Naive thymus-derived CD4-positive, alpha-beta T cell (primary cell): ENCODE data around the gene DUSP2. TPM values are rescaled to one million over a fixed set of nuclear protein-coding genes. Genes with fewer than 3 reads are reported as not detected.

ENCODE experiments used
- ATAC-seq: fragments of 150-1000 bp; cut with Tn5 transposase; 2 replicates; pipeline ENCODE4 v1.10.0; 2021; ENCODE audit warnings: mild to moderate bottlenecking, moderate library complexity
- CTCF ChIA-PET: fragments of 350-600 bp; sonication (Branson Sonifier 250); formaldehyde crosslinking; loops from one replicate; lab custom pipeline; 2021; ENCODE audit warnings: antibody characterized with exemption; lab: Charles Lee
- POLR2A ChIA-PET: fragments of 350-600 bp; sonication (Branson Sonifier 250); formaldehyde crosslinking; loops from one replicate; lab custom pipeline; 2021; ENCODE audit warnings: antibody characterized with exemption, inconsistent platforms; lab: Charles Lee
- DNase-seq, 9 donors: peaks; one replicate each; pipeline versions ENCODE4 v3.0.0 to v3.0.0-alpha.2; 2020 to 2022; ENCODE audit warnings: mixed read lengths in 1 of 9
- H3K27ac ChIP-seq: one replicate; pipeline ENCODE4 v1.7.0; 2013; ENCODE audit warnings: mild to moderate bottlenecking, low read depth, low read length, moderate library complexity
- H3K27me3 ChIP-seq, 2 donors: one replicate each; pipeline ENCODE4 v1.7.0; 2013; ENCODE audit warnings: low read length in 2 of 2, mild to moderate bottlenecking in 2 of 2, moderate library complexity in 2 of 2; ENCODE audit not compliant: control insufficient read depth in 2 of 2, insufficient read depth in 2 of 2
- H3K36me3 ChIP-seq, 3 experiments: 1 replicate in 2 of 3; 2 replicates in 1 of 3; pipeline ENCODE4 v1.7.0; 2013; ENCODE audit warnings: low read length in 3 of 3, mild to moderate bottlenecking in 3 of 3, moderate library complexity in 1 of 3; ENCODE audit not compliant: insufficient read depth in 3 of 3, control insufficient read depth in 2 of 3
- H3K4me1 ChIP-seq, 2 donors: one replicate each; pipeline ENCODE4 v1.7.0; 2013; ENCODE audit warnings: low read length in 2 of 2, mild to moderate bottlenecking in 2 of 2, moderate library complexity in 1 of 2; ENCODE audit not compliant: control insufficient read depth in 2 of 2, insufficient read depth in 2 of 2
- H3K4me3 ChIP-seq: 2 replicates; pipeline ENCODE4 v1.7.0; 2013; ENCODE audit warnings: mild to moderate bottlenecking, low read length
- H3K9me3 ChIP-seq, 3 experiments: 1 replicate in 2 of 3; 2 replicates in 1 of 3; pipeline ENCODE4 v1.7.0; 2013; ENCODE audit warnings: low read length in 3 of 3; ENCODE audit not compliant: control insufficient read depth in 2 of 3
- H3K27ac Mint-ChIP-seq, 9 donors: one replicate each; pipeline ENCODE4 v1.8.0; 2020 to 2022; ENCODE audit warnings: mixed read lengths in 9 of 9, mild to moderate bottlenecking in 8 of 9, moderate library complexity in 5 of 9, inconsistent platforms in 2 of 9
- H3K27me3 Mint-ChIP-seq, 5 donors: one replicate each; pipeline ENCODE4 v1.8.0; 2021 to 2022; ENCODE audit warnings: mixed read lengths in 5 of 5, mild to moderate bottlenecking in 1 of 5
- H3K36me3 Mint-ChIP-seq, 5 donors: one replicate each; pipeline ENCODE4 v1.8.0; 2020 to 2022; ENCODE audit warnings: mixed read lengths in 5 of 5, mild to moderate bottlenecking in 3 of 5, inconsistent platforms in 1 of 5
- H3K4me1 Mint-ChIP-seq, 7 donors: one replicate each; pipeline ENCODE4 v1.8.0; 2020 to 2022; ENCODE audit warnings: mixed read lengths in 7 of 7, mild to moderate bottlenecking in 3 of 7, inconsistent platforms in 1 of 7
- H3K4me3 Mint-ChIP-seq, 10 donors: one replicate each; pipeline ENCODE4 v1.8.0; 2020 to 2022; ENCODE audit warnings: mild to moderate bottlenecking in 10 of 10, mixed read lengths in 10 of 10, moderate library complexity in 6 of 10, inconsistent platforms in 2 of 10
- H3K9me3 Mint-ChIP-seq, 11 donors: one replicate each; pipeline ENCODE4 v1.8.0; 2020 to 2022; ENCODE audit warnings: mixed read lengths in 11 of 11, mild to moderate bottlenecking in 4 of 11, inconsistent platforms in 1 of 11, moderate library complexity in 1 of 11
- intact Hi-C, 2 donors: fragments of 100-400 bp; cut with micrococcal nuclease; formaldehyde crosslinking; loops; one replicate each; pipeline ENCODE4 v1.15.1; 2023
- polyA plus RNA-seq, 2 donors: library from polyadenylated mRNA; unstranded; fragments of 300-500 nt; fragmentation: Illumina TruSeq; gene quantifications; one replicate each; pipeline ENCODE4 v1.2.3, GENCODE V29; 2021
- total RNA-seq, 6 experiments: library from RNA in 5 of 6; stranded (reverse) in 5 of 6; gene quantifications; 1 replicate in 5 of 6; 2 replicates in 1 of 6; pipeline ENCODE4 v1.2.3 and lab custom pipeline; 2021 to 2026

Gene DUSP2
- total and polyA plus RNA-seq, 7 experiments from 2014 or later, result 21.0 to 255 (median 25.6) TPM

- Mint-ChIP-seq H3K36me3 (peaks cover 0 to 12% (median 0%) of the 10 kb centered on the region in 5 donors), H3K27me3 (no peaks in the 10 kb centered on the region), H3K27ac (no peak overlapping the region)
These were observed 10.8 kb downstream of the DUSP2 start for GRCh38 chr2:96134421-96134820.

DNA sequence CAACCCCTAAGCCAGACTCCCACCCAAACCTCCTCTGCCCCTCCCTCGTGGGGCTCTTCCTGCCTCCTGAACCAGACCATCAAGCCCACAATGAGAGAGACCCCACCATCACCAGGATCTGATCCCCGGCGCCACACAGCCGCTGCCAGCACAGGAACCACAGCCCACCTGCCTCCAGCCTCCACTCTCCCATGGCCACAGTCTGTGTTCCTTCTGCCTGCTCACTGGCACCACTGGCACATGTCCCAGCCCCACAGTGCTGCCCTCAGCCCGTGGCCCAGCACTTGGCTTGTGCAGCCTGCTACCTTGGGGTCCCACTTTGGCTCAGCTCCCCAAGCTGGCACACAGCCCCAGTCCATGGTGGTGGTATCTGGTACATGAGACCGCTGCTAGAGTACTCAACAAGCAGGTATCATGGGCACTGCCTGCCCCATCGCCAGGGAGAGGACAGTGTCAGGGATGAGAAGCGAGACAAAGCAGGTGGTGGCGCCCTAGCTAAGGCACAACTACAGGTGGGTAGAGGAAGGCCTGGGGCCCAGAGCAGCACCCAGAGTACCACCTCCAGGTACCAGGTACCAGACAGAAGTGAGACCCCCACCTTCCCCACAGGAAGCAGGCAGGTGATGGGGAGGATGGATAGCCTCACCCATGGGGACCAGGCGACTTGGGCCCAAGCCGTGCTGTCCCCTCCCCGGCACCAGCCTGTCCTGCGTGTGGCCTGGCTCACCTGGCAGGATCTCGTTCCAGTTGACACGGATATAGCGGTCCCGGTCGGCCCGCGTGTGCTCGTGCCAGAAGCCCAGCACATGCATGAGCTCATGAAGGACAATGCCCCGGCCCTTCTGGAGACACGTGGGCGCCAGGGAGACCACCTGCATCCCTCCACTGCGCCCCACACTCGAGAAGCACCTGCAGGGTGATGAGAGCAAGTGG, 13.2 kb downstream of the DUSP2 start:
- no peak for ATAC-seq
- no peaks in the 10 kb centered on the region for H3K9me3 Mint-ChIP-seq
- no peaks in the 10 kb centered on the region for H3K27me3 Mint-ChIP-seq
- peak overlapping the region in 1 of 10 donors; percentile 12 for H3K4me3 Mint-ChIP-seq
- no peaks in the 10 kb centered on the region for H3K27me3 ChIP-seq
- no peaks in the 10 kb centered on the region for H3K9me3 ChIP-seq
- peaks cover 0 to 6% (median 0%) of the 10 kb centered on the region in 3 experiments for H3K36me3 ChIP-seq
- no peaks in the 10 kb centered on the region for H3K4me1 ChIP-seq
- peaks cover 0 to 18% (median 0%) of the 10 kb centered on the region in 7 donors for H3K4me1 Mint-ChIP-seq
- H3K27ac Mint-ChIP-seq, result peak overlapping the region in 3 of 9 donors; percentile 33 to 66 (median 39)
- intact Hi-C loops, result no loop called here
- no peak overlapping the region for H3K4me3 ChIP-seq
- ChIA-PET POLR2A (interaction anchor here (1.3 kb wide), 1 partner anchor 16 kb away, joined by 3 read pairs; no protein-coding TSS in a partner anchor), CTCF (interaction anchor here (0.9 to 1.8 kb wide), 2 partner anchors 15 to 42 kb away, joined by 4 to 5 read pairs; no protein-coding TSS in a partner anchor)
- no peak for DNase-seq
- peaks cover 0 to 19% (median 3%) of the 10 kb centered on the region in 5 donors for H3K36me3 Mint-ChIP-seq
- no peak overlapping the region for H3K27ac ChIP-seq

More at GRCh38 chr2:96134421-96134820, 10.8 kb downstream of the DUSP2 start:
- ChIA-PET CTCF (interaction anchor here (15.4 kb wide), 1 partner anchor 39 kb away, joined by 401 read pairs; no protein-coding TSS in a partner anchor), POLR2A (no interaction called here)
- no peak overlapping the region for H3K27ac ChIP-seq
- intact Hi-C loops, result no loop called here
- no peaks in the 10 kb centered on the region for H3K27me3 ChIP-seq
- peaks cover 0 to 5% (median 0%) of the 10 kb centered on the region in 3 experiments for H3K36me3 ChIP-seq
- H3K4me1 ChIP-seq, result peaks cover 3 to 8% of the 10 kb centered on the region in 2 donors
- no peak overlapping the region for H3K4me3 ChIP-seq
- no peaks in the 10 kb centered on the region for H3K9me3 ChIP-seq
- Mint-ChIP-seq H3K4me3 (no peak overlapping the region), H3K4me1 (peaks cover 0 to 22% (median 0%) of the 10 kb centered on the region in 7 donors), H3K9me3 (no peaks in the 10 kb centered on the region)
- ATAC-seq (no peak), DNase-seq (no peak)

- Mint-ChIP-seq H3K27me3 (no peaks in the 10 kb centered on the region), H3K4me1 (peaks cover 0 to 18% (median 0%) of the 10 kb centered on the region in 7 donors), H3K36me3 (peaks cover 0 to 24% (median 7%) of the 10 kb centered on the region in 5 donors), H3K4me3 (no peak overlapping the region), H3K9me3 (no peaks in the 10 kb centered on the region), H3K27ac (peak overlapping the region in 3 of 9 donors; percentile 33 to 56 (median 39))
- H3K36me3 ChIP-seq, result peaks cover 0 to 6% (median 0%) of the 10 kb centered on the region in 3 experiments
- ChIA-PET CTCF (interaction anchor here (1.8 kb wide), 1 partner anchor 14 kb away, joined by 4 read pairs; no protein-coding TSS in a partner anchor), POLR2A (interaction anchor here (1.3 kb wide), 1 partner anchor 16 kb away, joined by 3 read pairs; no protein-coding TSS in a partner anchor)
- DNase-seq (no peak), ATAC-seq (no peak)
- no peak overlapping the region for H3K27ac ChIP-seq
- no peak overlapping the region for H3K4me3 ChIP-seq
- H3K9me3 ChIP-seq, result no peaks in the 10 kb centered on the region
- no peaks in the 10 kb centered on the region for H3K27me3 ChIP-seq
- no peaks in the 10 kb centered on the region for H3K4me1 ChIP-seq
- intact Hi-C loops, result no loop called here
These were observed 14.0 kb downstream of the DUSP2 start for GRCh38 chr2:96131152-96131812.

DNA sequence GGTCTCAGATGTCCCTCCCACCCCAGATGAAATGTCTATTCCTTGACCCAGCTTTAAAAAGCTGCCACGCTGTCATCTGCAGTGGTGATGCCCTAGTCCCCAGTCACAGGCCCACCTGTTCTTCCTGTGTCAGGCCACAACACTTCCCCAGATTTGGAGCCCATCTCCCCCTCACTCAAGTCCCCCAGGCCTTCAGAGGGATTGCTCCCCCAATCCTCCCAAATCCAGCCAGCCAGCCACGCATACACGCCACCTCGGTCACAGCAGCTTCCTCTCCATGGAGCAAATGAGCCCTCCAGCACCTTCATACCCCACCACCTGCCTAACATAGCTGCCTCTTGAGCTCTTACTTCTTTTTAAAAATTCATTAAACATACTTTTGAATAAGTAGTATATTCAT, 14.8 kb downstream of the DUSP2 start:
- Histone ChIP-seq H3K4me3 (no peak overlapping the region), H3K27me3 (no peaks in the 10 kb centered on the region), H3K9me3 (no peaks in the 10 kb centered on the region), H3K36me3 (peaks cover 0 to 7% (median 0%) of the 10 kb centered on the region in 3 experiments), H3K27ac (no peak overlapping the region), H3K4me1 (no peaks in the 10 kb centered on the region)
- ChIA-PET CTCF (interaction anchor here (1.8 kb wide), 1 partner anchor 14 kb away, joined by 4 read pairs; no protein-coding TSS in a partner anchor), POLR2A (interaction anchor here (1.3 kb wide), 1 partner anchor 17 kb away, joined by 3 read pairs; no protein-coding TSS in a partner anchor)
- intact Hi-C loops, result no loop called here
- peaks cover 0 to 18% (median 0%) of the 10 kb centered on the region in 7 donors for H3K4me1 Mint-ChIP-seq
- H3K27ac Mint-ChIP-seq, result peak overlapping the region in 3 of 9 donors; percentile 19 to 86 (median 26)
- peaks cover 0 to 30% (median 12%) of the 10 kb centered on the region in 5 donors for H3K36me3 Mint-ChIP-seq
- no peak for ATAC-seq
- no peaks in the 10 kb centered on the region for H3K27me3 Mint-ChIP-seq
- no peaks in the 10 kb centered on the region for H3K9me3 Mint-ChIP-seq
- DNase-seq, result no peak
- H3K4me3 Mint-ChIP-seq, result no peak overlapping the region

DNA sequence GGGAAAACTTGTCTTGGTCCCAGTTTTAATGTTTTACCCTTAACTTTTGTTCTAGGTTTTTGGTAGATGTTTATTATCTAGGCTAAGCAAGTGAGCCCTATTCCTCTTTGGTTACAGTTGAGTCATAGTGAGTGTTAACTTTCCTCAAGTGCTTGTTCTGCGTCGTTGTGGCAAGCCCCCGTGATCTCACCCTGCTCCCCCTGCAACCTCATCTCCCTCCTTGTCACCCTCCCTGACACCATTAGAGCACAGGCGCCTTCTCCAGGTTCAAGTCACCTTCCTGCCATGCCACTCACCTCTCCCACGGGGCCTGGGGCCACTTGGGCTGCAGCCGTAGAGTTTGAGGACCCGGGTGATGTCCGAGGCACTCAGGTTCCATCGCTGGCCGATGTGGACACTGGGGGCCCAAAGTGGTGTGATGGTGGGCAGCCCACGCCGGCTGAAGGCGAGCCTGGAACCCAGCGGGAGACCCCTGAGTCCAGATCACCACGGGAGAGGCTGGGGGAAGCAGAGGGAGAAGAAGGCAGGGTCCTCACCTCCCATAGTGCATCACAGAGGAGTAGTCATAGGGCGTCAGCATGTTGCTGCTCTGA, 15.6 kb downstream of the DUSP2 start:
- H3K9me3 Mint-ChIP-seq, result no peaks in the 10 kb centered on the region
- peaks cover 0 to 36% (median 12%) of the 10 kb centered on the region in 5 donors for H3K36me3 Mint-ChIP-seq
- no peak for ATAC-seq
- ChIA-PET POLR2A (interaction anchor here (0.6 kb wide), 1 partner anchor 125 kb away, joined by 4 read pairs; no protein-coding TSS in a partner anchor), CTCF (no interaction called here)
- no peak overlapping the region for H3K4me3 ChIP-seq
- no peaks in the 10 kb centered on the region for H3K4me1 ChIP-seq
- no peak overlapping the region for H3K4me3 Mint-ChIP-seq
- peaks cover 0 to 13% (median 0%) of the 10 kb centered on the region in 3 experiments for H3K36me3 ChIP-seq
- H3K4me1 Mint-ChIP-seq, result peaks cover 0 to 18% (median 0%) of the 10 kb centered on the region in 7 donors
- H3K27me3 Mint-ChIP-seq, result peaks cover 0 to 8% (median 0%) of the 10 kb centered on the region in 5 donors
- H3K27me3 ChIP-seq, result no peaks in the 10 kb centered on the region
- H3K27ac ChIP-seq, result no peak overlapping the region
- H3K9me3 ChIP-seq, result no peaks in the 10 kb centered on the region
- intact Hi-C loops, result no loop called here
- H3K27ac Mint-ChIP-seq, result peak overlapping the region in 1 of 9 donors; percentile 24
- no peak for DNase-seq

- DNase-seq (no peak), ATAC-seq (no peak)
- peaks cover 0 to 41% (median 12%) of the 10 kb centered on the region in 5 donors for H3K36me3 Mint-ChIP-seq
- H3K4me1 ChIP-seq, result no peaks in the 10 kb centered on the region
- H3K27me3 Mint-ChIP-seq, result peaks cover 0 to 11% (median 0%) of the 10 kb centered on the region in 5 donors
- H3K36me3 ChIP-seq, result peaks cover 0 to 17% (median 0%) of the 10 kb centered on the region in 3 experiments
- no peaks in the 10 kb centered on the region for H3K27me3 ChIP-seq
- intact Hi-C loops, result no loop called here
- H3K4me3 Mint-ChIP-seq, result no peak overlapping the region
- peaks cover 0 to 18% (median 0%) of the 10 kb centered on the region in 7 donors for H3K4me1 Mint-ChIP-seq
- ChIA-PET CTCF (no interaction called here), POLR2A (interaction anchor here (0.6 kb wide), 1 partner anchor 75 kb away, joined by 3 read pairs; no protein-coding TSS in a partner anchor)
- H3K9me3 ChIP-seq, result no peaks in the 10 kb centered on the region
- H3K27ac Mint-ChIP-seq, result no peak overlapping the region
- H3K9me3 Mint-ChIP-seq, result no peaks in the 10 kb centered on the region
- no peak overlapping the region for H3K27ac ChIP-seq
- no peak overlapping the region for H3K4me3 ChIP-seq
These were observed 16.8 kb downstream of the DUSP2 start for GRCh38 chr2:96128456-96128855.
